HG02870 (cell line): ENCODE data around the gene LPAR5.

Experiments used
- ATAC-seq: cut with Tn5 transposase; IDR thresholded peaks from one replicate; pipeline ENCODE4 v1.9.1; 2021; ENCODE audit warnings: mild to moderate bottlenecking, moderate library complexity; ENCODE audit not compliant: unreplicated experiment

Gene LPAR5

GRCh38 chr12:6635856-6636531 is at the start of gene LPAR5:
Gene LPAR5 (minus strand): TSS chr12:6635959. CDS start chr12:6621248, 14,711 bp downstream.
- no peak for ATAC-seq

GRCh38 chr12:6684609-6685008 is 48.9 kb upstream of the LPAR5 start:
- ATAC-seq: no peak

- no peak for ATAC-seq
Measured at GRCh38 chr12:6676962-6677361, 41.2 kb upstream of the LPAR5 start.

GRCh38 chr12:6672143-6672542 is 36.4 kb upstream of the LPAR5 start:
- no peak for ATAC-seq

- ATAC-seq: no peak
Measured at GRCh38 chr12:6667559-6668210, 31.9 kb upstream of the LPAR5 start.

- ATAC-seq: no peak
Measured at GRCh38 chr12:6666211-6666610, 30.5 kb upstream of the LPAR5 start.

GRCh38 chr12:6664902-6665301 is 29.1 kb upstream of the LPAR5 start:
- ATAC-seq: no peak

- peak; percentile 97 for ATAC-seq
Measured at GRCh38 chr12:6662906-6663742, 27.4 kb upstream of the LPAR5 start, which contains the start of gene ING4. Gene ING4 (minus strand): TSS chr12:6663119. CDS start chr12:6663101, 18 bp downstream.

- peak; percentile 9 for ATAC-seq
Measured at GRCh38 chr12:6662602-6662905, 26.8 kb upstream of the LPAR5 start.

- no peak for ATAC-seq
Measured at GRCh38 chr12:6653987-6654386, 18.2 kb upstream of the LPAR5 start.

- no peak for ATAC-seq
Measured at GRCh38 chr12:6653342-6653741, 17.6 kb upstream of the LPAR5 start.

- no peak for ATAC-seq
Measured at GRCh38 chr12:6652391-6652790, 16.6 kb upstream of the LPAR5 start.

GRCh38 chr12:6650832-6651231 is 15.1 kb upstream of the LPAR5 start:
- no peak for ATAC-seq

GRCh38 chr12:6647083-6647604 is 11.4 kb upstream of the LPAR5 start, which contains the start of gene ACRBP:
Gene ACRBP (minus strand): TSS chr12:6647432. CDS start chr12:6647366, 66 bp downstream.
- no peak for ATAC-seq

- no peak for ATAC-seq
Measured at GRCh38 chr12:6646276-6647082, 10.7 kb upstream of the LPAR5 start.

GRCh38 chr12:6644903-6645302 is 9.1 kb upstream of the LPAR5 start:
- ATAC-seq: no peak

- no peak for ATAC-seq
Measured at GRCh38 chr12:6644257-6644596, 8.5 kb upstream of the LPAR5 start.

GRCh38 chr12:6643569-6644256 is 8.0 kb upstream of the LPAR5 start:
- no peak for ATAC-seq

- ATAC-seq: no peak
Measured at GRCh38 chr12:6641131-6641530, 5.4 kb upstream of the LPAR5 start.

- ATAC-seq: no peak
Measured at GRCh38 chr12:6640497-6640896, 4.7 kb upstream of the LPAR5 start.
